Brain microvascular endothelial cell (primary cell): ENCODE data around the gene OSBPL10.

Experiments used
- DNase-seq: peaks from one replicate; pipeline ENCODE4 v3.0.0-alpha.2; 2020
- H3K27ac ChIP-seq: fragments of 250-450 bp; sonication (Bioruptor Pico); 2 replicates; pipeline ENCODE4 v1.5.1; 2020; ENCODE audit warnings: mild to moderate bottlenecking, moderate library complexity
- H3K27me3 ChIP-seq: fragments of 250-450 bp; sonication (Bioruptor Pico); replicated peaks from 2 replicates; pipeline ENCODE4 v1.5.1; 2020; ENCODE audit warnings: mild to moderate bottlenecking
- H3K36me3 ChIP-seq: fragments of 250-450 bp; sonication (Bioruptor Pico); replicated peaks from 2 replicates; pipeline ENCODE4 v1.5.1; 2020; ENCODE audit warnings: mild to moderate bottlenecking
- H3K4me3 ChIP-seq: 2 replicates; pipeline ENCODE4 v1.5.1; 2011; ENCODE audit warnings: low read depth, mild to moderate bottlenecking, control low read depth, low read length, moderate library complexity
- CTCF ChIP-seq: IDR thresholded peaks from 2 replicates; pipeline ENCODE4 v1.5.1; 2011; ENCODE audit warnings: low read depth, mild to moderate bottlenecking, moderate library complexity, low read length, control low read depth, inconsistent platforms; ENCODE audit errors: missing control alignments
- in situ Hi-C: cut with HindIII; loops from 2 replicates; pipeline ENCODE4 v1.10.0; 2017; ENCODE audit warnings: low sequenced_read_pairs, low pct_ligation_motif_present

The OSBPL10 gene

DNA sequence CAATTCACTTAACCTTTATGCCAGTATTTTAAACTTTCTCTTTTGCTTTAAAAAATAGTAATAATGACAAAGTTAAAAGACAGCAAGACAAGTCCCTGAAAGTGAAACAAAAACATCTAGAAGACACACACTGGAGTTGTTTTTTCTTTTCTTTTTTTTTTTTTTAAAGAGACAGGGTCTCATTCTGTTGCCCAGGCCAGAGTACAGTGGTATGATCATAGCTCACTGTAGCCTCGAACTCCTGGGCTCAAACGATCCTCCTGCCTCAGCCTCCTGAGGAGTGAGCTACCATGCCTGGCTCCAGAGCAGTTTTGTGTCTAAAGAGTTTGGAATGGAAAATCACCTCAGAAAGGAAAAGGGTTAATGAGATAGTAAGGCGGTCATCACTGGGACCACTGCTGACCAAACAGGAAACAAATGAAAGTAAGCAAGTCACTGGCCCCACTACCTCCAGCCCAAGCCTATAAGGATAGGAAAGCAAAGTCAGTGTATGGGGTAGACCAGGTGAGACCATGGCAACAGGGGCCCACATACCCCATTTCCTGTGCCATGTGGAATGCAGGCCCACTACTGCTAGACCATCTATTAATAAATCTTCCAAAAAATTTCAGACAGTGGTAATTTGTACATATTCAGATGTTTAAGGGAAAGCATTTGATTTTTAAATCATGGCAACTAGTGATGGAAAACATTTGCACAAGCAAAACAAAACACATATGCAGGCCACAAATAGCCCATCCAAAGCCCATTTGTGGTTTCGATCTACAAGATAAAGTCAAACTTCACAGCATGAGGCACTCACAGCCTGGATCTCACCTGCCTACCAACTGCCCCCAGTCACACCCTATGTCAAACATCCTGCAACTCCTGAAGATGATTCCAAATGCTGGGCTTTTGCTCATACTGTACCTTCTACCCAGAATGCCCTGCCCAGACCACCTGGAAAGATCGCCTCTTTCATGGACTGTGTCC lies 62.6 kb downstream of the OSBPL10 start:
- H3K4me3 ChIP-seq, result no peak overlapping the region
- H3K36me3 ChIP-seq, result no peaks in the 10 kb centered on the region
- no peak overlapping the region for H3K27ac ChIP-seq
- no peak for DNase-seq
- in situ Hi-C loops, result no loop called here
- no peak for TF ChIP-seq CTCF
- no peaks in the 10 kb centered on the region for H3K27me3 ChIP-seq

GRCh38 chr3:31917303-31918005 lies 63.6 kb downstream of the OSBPL10 start:
- no peak for DNase-seq
- H3K27ac ChIP-seq, result no peak overlapping the region
- TF ChIP-seq CTCF, result no peak
- H3K4me3 ChIP-seq, result no peak overlapping the region
- no peaks in the 10 kb centered on the region for H3K36me3 ChIP-seq
- in situ Hi-C loops, result no loop called here
- H3K27me3 ChIP-seq, result no peaks in the 10 kb centered on the region

DNA sequence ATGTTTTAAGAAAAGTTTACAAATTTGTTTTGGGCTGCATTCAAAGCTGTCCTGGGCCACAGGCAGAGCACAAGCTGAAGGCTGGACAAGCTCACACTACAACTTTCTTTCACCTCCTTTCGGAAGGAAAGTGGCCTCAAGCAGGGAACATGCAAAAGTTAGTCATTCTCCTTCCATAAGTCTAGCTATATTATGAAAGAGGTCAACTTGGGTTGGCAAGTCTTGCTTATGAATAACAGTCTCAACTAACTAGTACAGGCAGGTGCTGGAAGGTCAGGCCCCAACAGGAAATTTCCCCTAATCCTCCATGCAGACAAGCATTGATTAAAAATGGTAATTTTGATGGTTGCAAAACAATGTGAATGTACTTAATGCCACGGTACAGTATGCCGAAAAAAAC lies 69.4 kb downstream of the OSBPL10 start:
- no peak for DNase-seq
- TF ChIP-seq CTCF, result no peak
- in situ Hi-C loops, result no loop called here
- Histone ChIP-seq H3K27ac (no peak overlapping the region), H3K4me3 (no peak overlapping the region), H3K27me3 (no peaks in the 10 kb centered on the region), H3K36me3 (no peaks in the 10 kb centered on the region)

DNA sequence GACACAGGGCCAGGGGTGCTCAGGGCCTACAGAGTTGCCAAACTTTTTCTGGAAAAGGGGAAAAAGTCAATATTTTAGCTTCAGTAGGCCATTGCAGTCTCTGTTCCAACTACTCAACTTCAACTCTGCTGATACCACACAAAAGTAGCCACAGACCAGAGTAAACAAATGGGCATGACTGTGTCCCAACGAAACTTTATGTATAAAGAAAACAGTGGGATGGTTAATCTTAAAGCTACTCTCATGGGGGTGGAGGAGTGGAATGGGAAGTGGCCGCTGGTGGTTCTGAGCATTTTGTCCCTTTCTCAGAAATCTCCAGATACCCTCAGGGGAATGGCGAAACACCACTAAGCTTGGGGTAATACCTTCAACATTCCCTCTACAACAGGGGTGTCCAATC lies 69.9 kb downstream of the OSBPL10 start:
- Histone ChIP-seq H3K27me3 (no peaks in the 10 kb centered on the region), H3K36me3 (no peaks in the 10 kb centered on the region), H3K27ac (no peak overlapping the region), H3K4me3 (no peak overlapping the region)
- in situ Hi-C loops, result no loop called here
- no peak for TF ChIP-seq CTCF
- DNase-seq, result no peak

GRCh38 chr3:31909455-31909854 lies 71.6 kb downstream of the OSBPL10 start:
- Histone ChIP-seq H3K36me3 (no peaks in the 10 kb centered on the region), H3K27ac (no peak overlapping the region), H3K4me3 (no peak overlapping the region), H3K27me3 (no peaks in the 10 kb centered on the region)
- in situ Hi-C loops, result no loop called here
- no peak for TF ChIP-seq CTCF
- DNase-seq, result no peak
